Vagina (tissue), 2 donors: ENCODE data around the gene PEPD. TPM values are rescaled to one million over a fixed set of nuclear protein-coding genes. Genes with fewer than 3 reads are reported as not detected.

Source experiments
- DNase-seq, 2 donors: peaks; one replicate each; pipeline ENCODE4 v3.0.0-alpha.2; 2017; ENCODE audit errors: extremely low spot score in 2 of 2
- H3K27ac ChIP-seq: fragments of 200-600 bp; sonication (generic); one replicate; pipeline ENCODE4 v1.5.1; 2019
- H3K27me3 ChIP-seq: fragments of 200-600 bp; sonication (generic); one replicate; pipeline ENCODE4 v1.5.1; 2019
- H3K36me3 ChIP-seq, 2 donors: fragments of 200-600 bp; sonication (generic); one replicate each; pipeline ENCODE4 v1.5.1; 2017 to 2019
- H3K4me1 ChIP-seq: fragments of 200-600 bp; sonication (generic); one replicate; pipeline ENCODE4 v1.5.1; 2019
- H3K4me3 ChIP-seq, 2 donors: fragments of 200-600 bp; sonication (generic); 1 replicate in 1 of 2; 2 replicates in 1 of 2; pipeline ENCODE4 v1.5.1; 2016 to 2019
- H3K9me3 ChIP-seq: fragments of 200-600 bp; sonication (generic); one replicate; pipeline ENCODE4 v1.5.1; 2019
- POLR2A ChIP-seq, 2 donors: fragments of 450-650 bp; IDR thresholded peaks; one replicate each; pipeline ENCODE4 v1.6.1; 2017; ENCODE audit warnings: antibody characterized with exemption in 2 of 2, mild to moderate bottlenecking in 2 of 2, moderate library complexity in 2 of 2
- POLR2AphosphoS5 ChIP-seq, 2 donors: sonication (generic); formaldehyde crosslinking; IDR thresholded peaks; one replicate each; pipeline ENCODE4 v1.9.0; 2017; ENCODE audit warnings: antibody characterized with exemption in 2 of 2, mild to moderate bottlenecking in 2 of 2, low read depth in 1 of 2; ENCODE audit not compliant: insufficient read depth in 1 of 2
- intact Hi-C: fragments of 100-400 bp; cut with DNase I; formaldehyde crosslinking; loops from one replicate; pipeline ENCODE4 v1.15.1; 2023
- total RNA-seq: library from RNA; depleted of rRNA; stranded (reverse); fragments of >200 nt; gene quantifications from one replicate; pipeline ENCODE4 v1.2.3, GENCODE V29; 2016
- TF ChIP-seq, protein P1 (sequence below), 3 experiments: fragments of 450-650 bp in 2 of 3; fragments of 200-600 bp in 1 of 3; sonication (generic) in 1 of 3; IDR thresholded peaks; one replicate each; pipeline ENCODE4 v1.5.1; 2017 to 2019; ENCODE audit warnings: antibody characterized with exemption in 3 of 3, mild to moderate bottlenecking in 2 of 3, moderate library complexity in 2 of 3

Gene PEPD
- total RNA-seq, 1 donor from 2014 or later: 61.9 TPM

DNA sequence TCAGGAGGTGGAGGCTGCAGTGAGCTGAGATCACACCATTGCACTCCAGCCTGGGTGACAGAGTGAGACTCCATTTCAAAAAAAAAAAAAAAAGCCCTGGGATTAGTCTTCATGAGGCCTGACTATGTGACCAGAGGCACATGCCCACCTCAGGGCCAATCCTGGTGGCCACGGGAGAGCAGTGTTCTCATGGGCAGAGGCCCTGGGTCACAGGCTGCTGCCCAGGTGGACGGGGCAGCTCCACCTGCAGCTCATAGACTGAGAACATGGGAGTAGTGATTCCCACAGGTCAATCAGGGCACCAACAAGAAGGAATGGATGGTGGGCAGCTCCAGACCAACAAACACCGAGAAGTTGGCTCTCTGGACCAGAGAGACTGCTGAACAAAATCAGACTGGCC is 26.1 kb upstream of the PEPD start:
- Histone ChIP-seq H3K4me3 (no peak overlapping the region), H3K27ac (no peak overlapping the region)
- no peak for TF ChIP-seq POLR2A (IDR thresholded peaks at IDR 0.05)
- TF ChIP-seq, protein P1, sequence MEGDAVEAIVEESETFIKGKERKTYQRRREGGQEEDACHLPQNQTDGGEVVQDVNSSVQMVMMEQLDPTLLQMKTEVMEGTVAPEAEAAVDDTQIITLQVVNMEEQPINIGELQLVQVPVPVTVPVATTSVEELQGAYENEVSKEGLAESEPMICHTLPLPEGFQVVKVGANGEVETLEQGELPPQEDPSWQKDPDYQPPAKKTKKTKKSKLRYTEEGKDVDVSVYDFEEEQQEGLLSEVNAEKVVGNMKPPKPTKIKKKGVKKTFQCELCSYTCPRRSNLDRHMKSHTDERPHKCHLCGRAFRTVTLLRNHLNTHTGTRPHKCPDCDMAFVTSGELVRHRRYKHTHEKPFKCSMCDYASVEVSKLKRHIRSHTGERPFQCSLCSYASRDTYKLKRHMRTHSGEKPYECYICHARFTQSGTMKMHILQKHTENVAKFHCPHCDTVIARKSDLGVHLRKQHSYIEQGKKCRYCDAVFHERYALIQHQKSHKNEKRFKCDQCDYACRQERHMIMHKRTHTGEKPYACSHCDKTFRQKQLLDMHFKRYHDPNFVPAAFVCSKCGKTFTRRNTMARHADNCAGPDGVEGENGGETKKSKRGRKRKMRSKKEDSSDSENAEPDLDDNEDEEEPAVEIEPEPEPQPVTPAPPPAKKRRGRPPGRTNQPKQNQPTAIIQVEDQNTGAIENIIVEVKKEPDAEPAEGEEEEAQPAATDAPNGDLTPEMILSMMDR (IDR thresholded peaks at IDR 0.05): no peak
- no peak for TF ChIP-seq POLR2AphosphoS5 (IDR thresholded peaks at IDR 0.05; ENCODE audit: insufficient read depth in 1 of 2, low read depth in 1 of 2)

DNA sequence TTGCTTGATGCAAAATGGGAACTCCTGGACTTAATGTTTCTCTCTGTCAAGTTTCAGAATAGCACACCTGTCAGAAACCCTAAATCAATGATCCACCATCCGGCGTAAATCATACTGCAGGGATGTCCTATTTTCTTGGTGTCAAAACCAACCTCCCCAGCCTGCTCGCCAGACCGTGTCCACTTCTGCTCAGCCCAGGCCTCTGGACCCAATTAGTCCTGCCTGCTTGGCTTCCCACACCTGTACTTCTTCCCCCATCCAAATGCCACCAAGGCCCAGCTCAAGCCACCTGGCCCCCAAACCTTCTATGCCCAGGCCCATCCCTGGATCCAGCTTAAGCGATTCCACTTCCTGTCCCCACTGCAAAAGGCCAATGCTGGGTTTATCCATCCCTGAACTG is 25.1 kb upstream of the PEPD start:
- TF ChIP-seq POLR2A (IDR thresholded peaks at IDR 0.05): no peak
- no peak for TF ChIP-seq POLR2AphosphoS5 (IDR thresholded peaks at IDR 0.05; ENCODE audit: insufficient read depth in 1 of 2, low read depth in 1 of 2)
- TF ChIP-seq, protein P1 (IDR thresholded peaks at IDR 0.05): no peak
- intact Hi-C loops: no loop called here
- no peaks in the 10 kb centered on the region for H3K4me1 ChIP-seq

More for the DNA sequence above, 26.1 kb upstream of the PEPD start:
- Histone ChIP-seq H3K36me3 (no peaks in the 10 kb centered on the region), H3K4me1 (no peaks in the 10 kb centered on the region), H3K27me3 (no peaks in the 10 kb centered on the region), H3K9me3 (no peaks in the 10 kb centered on the region)
- no peak for DNase-seq
- intact Hi-C loops: no loop called here

DNA sequence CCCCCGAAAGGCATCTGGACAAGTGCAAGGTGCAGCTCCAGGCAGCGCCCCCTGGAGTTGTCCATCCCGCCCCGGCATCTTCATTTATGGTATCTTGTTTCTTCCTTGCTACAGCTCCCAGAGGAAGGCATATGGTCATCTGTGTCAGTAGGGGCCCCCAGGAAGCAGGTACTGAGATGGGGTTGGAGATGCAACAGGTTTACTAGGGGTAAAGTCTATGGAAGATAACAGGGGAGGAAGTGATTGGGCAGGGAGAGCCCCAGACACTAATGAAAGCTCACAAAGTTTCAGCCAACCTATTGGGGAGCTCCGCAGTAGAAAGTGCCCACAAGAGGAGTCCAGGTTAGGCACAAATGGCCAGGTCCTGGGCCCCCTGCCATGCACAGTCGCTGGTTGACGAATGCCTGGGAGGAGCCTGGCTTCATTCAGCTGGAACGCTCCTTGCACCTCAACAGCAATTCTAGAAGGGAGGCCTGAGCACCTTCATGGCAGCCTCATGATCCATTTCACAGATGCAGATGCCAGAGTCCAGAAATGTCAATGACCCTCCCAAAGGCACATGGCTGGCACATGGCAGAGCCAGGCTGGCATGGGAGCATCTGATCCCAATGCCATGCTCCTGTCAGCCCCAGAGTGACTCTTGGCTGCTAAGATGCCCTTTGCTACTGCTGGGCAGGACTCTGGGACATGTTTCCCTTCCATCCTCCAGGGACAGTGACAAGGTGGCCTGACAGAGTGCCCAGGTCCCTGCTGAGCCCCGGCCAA is 23.8 kb upstream of the PEPD start:
- H3K27me3 ChIP-seq: no peaks in the 10 kb centered on the region

More for the DNA sequence above, 25.1 kb upstream of the PEPD start:
- no peaks in the 10 kb centered on the region for H3K9me3 ChIP-seq
- no peak overlapping the region for H3K27ac ChIP-seq
- DNase-seq: no peak
- H3K36me3 ChIP-seq: no peaks in the 10 kb centered on the region
- H3K4me3 ChIP-seq: no peak overlapping the region
- no peaks in the 10 kb centered on the region for H3K27me3 ChIP-seq

DNA sequence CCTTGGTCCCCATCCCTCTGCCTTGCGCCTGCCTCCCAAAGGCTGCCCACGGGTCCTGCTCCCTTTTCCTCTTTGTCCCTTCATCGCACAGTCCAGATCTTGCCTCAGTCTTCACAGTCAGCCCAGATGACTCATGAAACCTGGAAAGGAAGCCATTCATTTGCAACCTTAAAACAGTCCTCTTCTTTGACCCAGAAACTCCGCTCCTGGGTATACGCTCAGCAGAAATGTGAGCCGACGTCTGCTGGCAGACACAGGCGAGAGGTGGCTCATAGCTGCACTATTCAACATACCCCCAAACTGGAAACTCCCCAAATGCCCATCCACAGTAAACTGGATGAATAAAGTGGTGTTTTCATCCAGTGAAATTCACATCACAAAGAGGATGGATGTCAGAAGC is 13.6 kb upstream of the PEPD start:
- Histone ChIP-seq H3K9me3 (no peaks in the 10 kb centered on the region), H3K4me1 (no peaks in the 10 kb centered on the region), H3K27ac (no peak overlapping the region), H3K27me3 (no peaks in the 10 kb centered on the region), H3K36me3 (no peaks in the 10 kb centered on the region), H3K4me3 (no peak overlapping the region)
- intact Hi-C loops: no loop called here
- TF ChIP-seq POLR2AphosphoS5 (IDR thresholded peaks at IDR 0.05; ENCODE audit: insufficient read depth in 1 of 2, low read depth in 1 of 2): no peak
- TF ChIP-seq, protein P1 (IDR thresholded peaks at IDR 0.05): no peak
- no peak for TF ChIP-seq POLR2A (IDR thresholded peaks at IDR 0.05)
- DNase-seq: no peak

More for the DNA sequence above, 23.8 kb upstream of the PEPD start:
- no peaks in the 10 kb centered on the region for H3K36me3 ChIP-seq
- DNase-seq: no peak
- H3K4me1 ChIP-seq: no peaks in the 10 kb centered on the region
- H3K4me3 ChIP-seq: no peak overlapping the region
- no peaks in the 10 kb centered on the region for H3K9me3 ChIP-seq
- H3K27ac ChIP-seq: no peak overlapping the region
- intact Hi-C loops: no loop called here
- no peak for TF ChIP-seq POLR2AphosphoS5 (IDR thresholded peaks at IDR 0.05; ENCODE audit: insufficient read depth in 1 of 2, low read depth in 1 of 2)
- TF ChIP-seq POLR2A (IDR thresholded peaks at IDR 0.05): no peak
- TF ChIP-seq, protein P1 (IDR thresholded peaks at IDR 0.05): no peak

DNA sequence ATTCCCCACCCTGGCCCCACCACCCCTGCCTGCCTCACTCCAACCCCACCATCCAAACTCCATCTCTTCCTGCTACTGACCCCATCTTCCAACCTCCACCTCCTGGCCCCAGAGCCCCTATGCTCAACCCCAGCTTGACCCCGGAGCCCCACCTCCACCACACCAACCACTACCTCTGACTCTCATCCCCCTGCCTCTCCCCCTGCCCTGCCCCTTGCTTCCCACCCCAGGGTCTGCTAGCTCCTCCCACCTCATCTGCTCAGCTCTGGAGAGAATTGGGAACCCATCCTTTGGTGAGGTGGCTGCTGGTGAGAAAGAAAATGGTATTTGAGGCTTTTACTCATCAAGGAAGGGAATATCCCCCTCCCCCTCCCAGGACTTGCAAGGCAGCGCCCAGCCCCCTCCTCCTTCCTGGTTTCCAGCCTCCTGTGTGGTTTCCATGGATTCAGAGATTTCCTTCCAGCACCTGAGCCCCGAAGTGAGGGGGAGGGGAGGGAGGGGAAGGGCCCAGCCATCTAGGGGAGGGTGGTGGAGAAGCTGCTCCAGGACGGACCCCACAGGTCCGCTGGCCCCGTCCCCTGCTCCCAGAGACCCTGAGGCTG is 11.4 kb upstream of the PEPD start:
- intact Hi-C loops: no loop called here
- H3K4me1 ChIP-seq: no peaks in the 10 kb centered on the region
- H3K27ac ChIP-seq: no peak overlapping the region
- DNase-seq: no peak
- no peaks in the 10 kb centered on the region for H3K9me3 ChIP-seq
- TF ChIP-seq POLR2AphosphoS5 (IDR thresholded peaks at IDR 0.05; ENCODE audit: insufficient read depth in 1 of 2, low read depth in 1 of 2) (no peak), POLR2A (IDR thresholded peaks at IDR 0.05) (no peak)
- TF ChIP-seq, protein P1 (IDR thresholded peaks at IDR 0.05): no peak
- H3K27me3 ChIP-seq: no peaks in the 10 kb centered on the region
- no peaks in the 10 kb centered on the region for H3K36me3 ChIP-seq
- H3K4me3 ChIP-seq: no peak overlapping the region
